ENCODE results near the gene SPARC.

SPARC gene

DNA sequence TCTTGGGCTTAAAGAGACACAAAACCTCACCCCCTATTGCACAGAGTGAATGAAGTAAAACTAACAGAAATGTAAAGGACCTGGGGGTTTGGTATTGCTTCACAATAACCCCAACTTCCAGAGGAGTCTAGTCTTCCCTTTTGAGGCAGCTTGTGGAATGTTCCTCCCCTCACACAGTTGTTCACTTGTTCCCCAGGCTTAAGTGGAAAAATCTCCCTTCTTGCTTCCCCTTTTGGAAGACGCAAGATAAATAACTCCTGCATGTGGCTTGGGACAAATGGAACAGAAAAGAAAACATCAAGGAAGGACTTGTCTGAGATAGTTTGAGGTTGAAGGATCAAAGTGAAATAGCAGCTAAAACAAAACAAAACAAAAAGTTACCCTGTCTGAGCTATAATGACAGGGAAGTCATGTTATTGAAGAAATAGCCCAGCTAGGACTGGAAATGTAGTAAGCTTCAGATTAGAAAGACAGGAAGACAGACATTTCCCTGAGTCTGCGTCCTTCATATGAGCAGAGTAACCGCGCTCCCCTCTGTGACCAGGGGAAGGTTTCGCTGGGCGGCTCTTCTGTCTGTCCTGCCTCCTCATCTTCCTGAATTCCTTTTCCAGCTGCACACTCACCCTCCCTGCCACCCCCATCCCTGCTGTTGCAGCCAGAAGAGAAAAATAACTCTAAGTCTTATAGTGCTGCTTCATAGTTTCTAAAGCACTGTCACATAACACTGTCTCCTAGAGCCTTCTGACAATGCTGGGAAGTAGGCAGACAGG, 8.8 kb downstream of the SPARC start:
- Histone ChIP-seq H3K36me3 (ENCODE audit: control insufficient read depth in 1 of 2, insufficient read depth in 2 of 2, low read depth in 1 of 2, low read length in 2 of 2) (peaks cover 43 to 86% of the 10 kb centered on the region in 2 experiments), H4K91ac (ENCODE audit: low read length) (no peak overlapping the region), H3K18ac (ENCODE audit: low read depth in 1 of 2, low read length in 2 of 2) (peak overlapping the region in 1 of 2 experiments; percentile 57), H2BK5ac (ENCODE audit: low read depth, low read length, poor library complexity, severe bottlenecking) (no peak overlapping the region), H3K4me2 (ENCODE audit: low read length, poor library complexity, severe bottlenecking) (no peak overlapping the region), H2BK120ac (ENCODE audit: low read depth, low read length) (no peak overlapping the region), H3K9ac (ENCODE audit: low read length) (peak overlapping the region; percentile 96), H4K8ac (ENCODE audit: low read length) (no peak overlapping the region), H2BK15ac (ENCODE audit: low read depth, poor library complexity, severe bottlenecking) (no peak overlapping the region), H3K27ac (ENCODE audit: low read length, poor library complexity, severe bottlenecking) (peak overlapping the region; percentile 55), H3K79me1 (replicated peaks; ENCODE audit: low read length, poor library complexity, severe bottlenecking) (peaks cover 5% of the 10 kb centered on the region), H3K4me1 (ENCODE audit: control insufficient read depth, insufficient read depth, low read depth, low read length) (peaks cover 27% of the 10 kb centered on the region), H3K4me3 (ENCODE audit: insufficient read depth in 1 of 2, low read depth in 1 of 2, low read length in 2 of 2) (peak overlapping the region in 1 of 2 experiments; percentile 60), H3K9me3 (ENCODE audit: control insufficient read depth, low read length) (no peaks in the 10 kb centered on the region), H2AK5ac (ENCODE audit: low read length, severe bottlenecking) (no peak overlapping the region), H3K23ac (ENCODE audit: low read length in 2 of 2) (no peak overlapping the region), H2BK12ac (ENCODE audit: low read length in 2 of 2) (no peak overlapping the region), H3K27me3 (ENCODE audit: control insufficient read depth in 1 of 2, insufficient read depth in 1 of 2, low read length in 2 of 2) (no peaks in the 10 kb centered on the region), H3K4ac (ENCODE audit: low read depth in 1 of 2, low read length in 2 of 2) (no peak overlapping the region), H2AFZ (ENCODE audit: low read depth, low read length) (no peak overlapping the region), H3K14ac (ENCODE audit: low read length in 2 of 2) (no peak overlapping the region)
- peak; percentile 70 for DNase-seq
- 56% methylated on average over 5 of the region's 6 CpGs for WGBS

DNA sequence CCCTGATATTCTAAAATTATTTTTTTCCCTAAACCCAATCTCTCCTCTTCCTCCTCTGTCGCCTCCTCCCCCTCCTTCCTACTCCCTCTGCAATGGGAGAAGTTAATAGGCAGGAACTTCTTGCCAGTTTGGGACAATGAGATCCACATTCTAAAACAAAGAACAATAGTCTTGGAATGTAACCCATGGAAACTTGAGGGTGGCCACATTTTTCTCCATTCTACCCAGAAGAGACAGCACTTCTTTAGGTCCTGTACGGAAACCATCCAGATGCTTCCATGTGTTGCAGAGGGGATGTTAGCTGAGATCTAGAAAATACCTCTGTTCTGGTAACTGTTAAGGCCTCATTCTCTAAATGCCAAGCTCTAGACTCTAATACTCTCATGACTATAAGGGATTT, 10.0 kb downstream of the SPARC start:
- WGBS = 38% methylated on average over 1 of the region's 2 CpGs
- H3K79me1 ChIP-seq (replicated peaks; ENCODE audit: low read length, poor library complexity, severe bottlenecking) = peaks cover 9% of the 10 kb centered on the region
- peak overlapping the region; percentile 96 for H3K9ac ChIP-seq (ENCODE audit: low read length)
- H3K27ac ChIP-seq (ENCODE audit: low read length, poor library complexity, severe bottlenecking) = peak overlapping the region; percentile 55
- H2BK120ac ChIP-seq (ENCODE audit: low read depth, low read length) = no peak overlapping the region
- no peak for DNase-seq
- no peak overlapping the region for H2AFZ ChIP-seq (ENCODE audit: low read depth, low read length)
- H3K4me1 ChIP-seq (ENCODE audit: control insufficient read depth, insufficient read depth, low read depth, low read length) = peaks cover 26% of the 10 kb centered on the region
- no peaks in the 10 kb centered on the region for H3K27me3 ChIP-seq (ENCODE audit: control insufficient read depth in 1 of 2, insufficient read depth in 1 of 2, low read length in 2 of 2)
- H2AK5ac ChIP-seq (ENCODE audit: low read length, severe bottlenecking) = no peak overlapping the region
- no peak overlapping the region for H2BK15ac ChIP-seq (ENCODE audit: low read depth, poor library complexity, severe bottlenecking)
- no peaks in the 10 kb centered on the region for H3K9me3 ChIP-seq (ENCODE audit: control insufficient read depth, low read length)
- no peak overlapping the region for H3K4ac ChIP-seq (ENCODE audit: low read depth in 1 of 2, low read length in 2 of 2)
- peak overlapping the region in 1 of 2 experiments; percentile 60 for H3K4me3 ChIP-seq (ENCODE audit: insufficient read depth in 1 of 2, low read depth in 1 of 2, low read length in 2 of 2)
- no peak overlapping the region for H2BK12ac ChIP-seq (ENCODE audit: low read length in 2 of 2)
- no peak overlapping the region for H3K4me2 ChIP-seq (ENCODE audit: low read length, poor library complexity, severe bottlenecking)
- H3K14ac ChIP-seq (ENCODE audit: low read length in 2 of 2) = no peak overlapping the region
- H3K18ac ChIP-seq (ENCODE audit: low read depth in 1 of 2, low read length in 2 of 2) = peak overlapping the region in 1 of 2 experiments; percentile 33
- H4K8ac ChIP-seq (ENCODE audit: low read length) = no peak overlapping the region
- H4K91ac ChIP-seq (ENCODE audit: low read length) = no peak overlapping the region
- H3K36me3 ChIP-seq (ENCODE audit: control insufficient read depth in 1 of 2, insufficient read depth in 2 of 2, low read depth in 1 of 2, low read length in 2 of 2) = peaks cover 47 to 88% of the 10 kb centered on the region in 2 experiments
- no peak overlapping the region for H2BK5ac ChIP-seq (ENCODE audit: low read depth, low read length, poor library complexity, severe bottlenecking)
- H3K23ac ChIP-seq (ENCODE audit: low read length in 2 of 2) = no peak overlapping the region

DNA sequence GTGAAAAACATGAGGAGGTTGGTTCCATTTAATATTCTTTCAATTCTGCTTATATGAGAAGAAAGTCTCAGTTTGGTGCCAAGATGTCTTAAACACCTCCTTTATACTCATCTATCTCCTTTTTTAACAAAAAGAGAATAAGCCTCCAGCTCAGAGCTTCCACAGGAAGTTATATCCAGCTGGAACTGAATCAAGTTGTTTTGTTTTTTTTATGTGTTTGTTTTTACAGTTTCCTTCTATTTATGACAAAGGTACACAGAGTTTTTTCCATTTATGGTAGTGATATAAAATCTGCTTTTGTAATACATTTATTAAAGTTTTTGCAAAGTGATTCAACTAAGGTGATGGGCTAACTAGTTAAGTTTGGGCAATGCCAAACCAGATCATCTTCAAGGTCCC, 10.4 kb downstream of the SPARC start:
- Histone ChIP-seq H3K36me3 (ENCODE audit: control insufficient read depth in 1 of 2, insufficient read depth in 2 of 2, low read depth in 1 of 2, low read length in 2 of 2) (peaks cover 48 to 89% of the 10 kb centered on the region in 2 experiments), H2BK5ac (ENCODE audit: low read depth, low read length, poor library complexity, severe bottlenecking) (no peak overlapping the region), H3K14ac (ENCODE audit: low read length in 2 of 2) (no peak overlapping the region), H4K91ac (ENCODE audit: low read length) (no peak overlapping the region), H3K4me2 (ENCODE audit: low read length, poor library complexity, severe bottlenecking) (no peak overlapping the region), H3K9ac (ENCODE audit: low read length) (peak overlapping the region; percentile 96), H2AFZ (ENCODE audit: low read depth, low read length) (no peak overlapping the region), H3K23ac (ENCODE audit: low read length in 2 of 2) (no peak overlapping the region), H2BK12ac (ENCODE audit: low read length in 2 of 2) (no peak overlapping the region), H3K27me3 (ENCODE audit: control insufficient read depth in 1 of 2, insufficient read depth in 1 of 2, low read length in 2 of 2) (no peaks in the 10 kb centered on the region), H3K9me3 (ENCODE audit: control insufficient read depth, low read length) (no peaks in the 10 kb centered on the region), H3K4me3 (ENCODE audit: insufficient read depth in 1 of 2, low read depth in 1 of 2, low read length in 2 of 2) (peak overlapping the region in 1 of 2 experiments; percentile 60), H2BK15ac (ENCODE audit: low read depth, poor library complexity, severe bottlenecking) (no peak overlapping the region), H3K79me1 (replicated peaks; ENCODE audit: low read length, poor library complexity, severe bottlenecking) (peaks cover 13% of the 10 kb centered on the region), H4K8ac (ENCODE audit: low read length) (no peak overlapping the region), H2AK5ac (ENCODE audit: low read length, severe bottlenecking) (no peak overlapping the region), H2BK120ac (ENCODE audit: low read depth, low read length) (no peak overlapping the region), H3K4me1 (ENCODE audit: control insufficient read depth, insufficient read depth, low read depth, low read length) (peaks cover 31% of the 10 kb centered on the region), H3K27ac (ENCODE audit: low read length, poor library complexity, severe bottlenecking) (peak overlapping the region; percentile 76), H3K18ac (ENCODE audit: low read depth in 1 of 2, low read length in 2 of 2) (no peak overlapping the region), H3K4ac (ENCODE audit: low read depth in 1 of 2, low read length in 2 of 2) (no peak overlapping the region)
- DNase-seq = no peak

DNA sequence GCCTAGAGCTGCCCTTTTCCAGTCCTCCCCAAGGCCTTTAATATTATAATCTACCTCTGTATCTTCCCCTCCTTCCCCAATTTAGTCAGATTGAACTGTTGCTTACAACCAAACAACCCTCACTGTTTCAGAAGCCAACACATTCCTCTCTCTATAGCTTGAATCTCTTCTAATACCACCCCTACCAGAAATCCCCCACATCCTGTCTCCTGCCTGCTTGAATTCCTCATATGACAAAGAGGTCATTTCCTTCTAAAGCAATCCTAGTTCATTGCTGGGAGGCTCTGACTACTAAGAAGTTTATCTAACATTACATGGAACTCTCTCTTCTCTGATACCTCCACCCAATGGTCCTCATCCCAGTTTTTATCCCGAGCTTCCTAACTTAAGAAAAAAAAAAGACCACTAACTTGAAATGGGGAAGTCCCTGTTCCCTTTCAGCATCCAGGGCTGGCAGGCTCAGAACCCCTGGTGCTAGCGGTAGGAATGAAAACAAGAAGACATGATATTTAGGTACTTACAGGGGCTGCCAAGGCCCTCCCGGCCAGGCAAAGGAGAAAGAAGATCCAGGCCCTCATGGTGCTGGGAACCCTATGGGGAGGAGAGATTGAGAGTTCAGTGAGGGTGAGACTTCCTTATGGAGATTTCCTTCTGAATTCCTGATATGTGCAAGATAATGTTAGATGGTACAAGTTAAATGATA, 11.0 kb downstream of the SPARC start:
- H3K4ac ChIP-seq (ENCODE audit: low read depth in 1 of 2, low read length in 2 of 2) = peak overlapping the region in 1 of 2 experiments; percentile 38

More for the DNA sequence above, 11.0 kb downstream of the SPARC start:
- Histone ChIP-seq H2BK120ac (ENCODE audit: low read depth, low read length) (no peak overlapping the region), H2BK12ac (ENCODE audit: low read length in 2 of 2) (no peak overlapping the region), H3K9me3 (ENCODE audit: control insufficient read depth, low read length) (no peaks in the 10 kb centered on the region), H2BK5ac (ENCODE audit: low read depth, low read length, poor library complexity, severe bottlenecking) (no peak overlapping the region), H2AFZ (ENCODE audit: low read depth, low read length) (no peak overlapping the region), H2AK5ac (ENCODE audit: low read length, severe bottlenecking) (no peak overlapping the region), H4K8ac (ENCODE audit: low read length) (peak overlapping the region; percentile 96), H3K9ac (ENCODE audit: low read length) (peak overlapping the region; percentile 96), H3K18ac (ENCODE audit: low read depth in 1 of 2, low read length in 2 of 2) (peak overlapping the region; percentile 73 to 85), H3K79me1 (replicated peaks; ENCODE audit: low read length, poor library complexity, severe bottlenecking) (peaks cover 13% of the 10 kb centered on the region), H2BK15ac (ENCODE audit: low read depth, poor library complexity, severe bottlenecking) (peak overlapping the region; percentile 55), H3K27me3 (ENCODE audit: control insufficient read depth in 1 of 2, insufficient read depth in 1 of 2, low read length in 2 of 2) (no peaks in the 10 kb centered on the region), H3K4me3 (ENCODE audit: insufficient read depth in 1 of 2, low read depth in 1 of 2, low read length in 2 of 2) (peak overlapping the region in 1 of 2 experiments; percentile 14), H3K23ac (ENCODE audit: low read length in 2 of 2) (no peak overlapping the region), H3K4me1 (ENCODE audit: control insufficient read depth, insufficient read depth, low read depth, low read length) (peaks cover 27% of the 10 kb centered on the region), H3K27ac (ENCODE audit: low read length, poor library complexity, severe bottlenecking) (peak overlapping the region; percentile 76), H3K14ac (ENCODE audit: low read length in 2 of 2) (no peak overlapping the region), H3K36me3 (ENCODE audit: control insufficient read depth in 1 of 2, insufficient read depth in 2 of 2, low read depth in 1 of 2, low read length in 2 of 2) (peaks cover 46 to 89% of the 10 kb centered on the region in 2 experiments), H4K91ac (ENCODE audit: low read length) (peak overlapping the region; percentile 77), H3K4me2 (ENCODE audit: low read length, poor library complexity, severe bottlenecking) (no peak overlapping the region)
- peak; percentile 73 for DNase-seq
- WGBS = 29% methylated on average over 3 of the region's 3 CpGs

All from mesenchymal stem cell (in vitro differentiated cells and primary cell).